GM23338 (cell line): ENCODE data around the gene M6PR. TPM values are rescaled to one million over a fixed set of nuclear protein-coding genes. Genes with fewer than 3 reads are reported as not detected.
"Not testable (repeated sequence)": the region's sequence is repeated elsewhere in the genome, so short reads cannot be mapped to it uniquely, and the experiment has no call there.

Experiments
- ATAC-seq: fragments of 200-7000 bp; cut with Tn5 transposase; 3 replicates; pipeline ENCODE4 v1.9.1; 2020
- DNase-seq: peaks from one replicate; pipeline ENCODE4 v3.0.0-alpha.2; 2015; ENCODE audit warnings: low spot score
- H2AFZ ChIP-seq: fragments of 200-600 bp; sonication (generic); 2 replicates; pipeline ENCODE4 v1.8.0; 2016; ENCODE audit warnings: antibody characterized with exemption, mild to moderate bottlenecking, moderate library complexity
- H3F3A ChIP-seq: fragments of 200-600 bp; sonication (generic); replicated peaks from 2 replicates; pipeline ENCODE4 v1.8.0; 2017; ENCODE audit warnings: antibody characterized with exemption, mixed run types, low read depth
- H3K27ac ChIP-seq: fragments of 200-600 bp; sonication (generic); 2 replicates; pipeline ENCODE4 v1.6.1; 2016; ENCODE audit warnings: low read depth
- H3K27me3 ChIP-seq: fragments of 200-600 bp; sonication (generic); 2 replicates; pipeline ENCODE4 v1.8.0; 2016; ENCODE audit warnings: mild to moderate bottlenecking, mixed run types, moderate library complexity; ENCODE audit not compliant: insufficient read depth
- H3K36me3 ChIP-seq: fragments of 200-600 bp; sonication (generic); 2 replicates; pipeline ENCODE4 v1.8.0; 2016; ENCODE audit warnings: mild to moderate bottlenecking; ENCODE audit not compliant: insufficient read depth
- H3K4me1 ChIP-seq: fragments of 200-600 bp; sonication (generic); 2 replicates; pipeline ENCODE4 v1.8.0; 2016; ENCODE audit warnings: mild to moderate bottlenecking, moderate library complexity; ENCODE audit not compliant: insufficient read depth
- H3K4me2 ChIP-seq: fragments of 200-600 bp; sonication (generic); 2 replicates; pipeline ENCODE4 v1.7.1; 2017; ENCODE audit warnings: mixed run types
- H3K4me3 ChIP-seq: fragments of 200-600 bp; sonication (generic); 2 replicates; pipeline ENCODE4 v1.6.1; 2016; ENCODE audit warnings: mixed run types
- H3K79me2 ChIP-seq: fragments of 200-600 bp; sonication (generic); replicated peaks from 2 replicates; pipeline ENCODE4 v1.8.0; 2017; ENCODE audit warnings: mild to moderate bottlenecking; ENCODE audit not compliant: insufficient read depth
- H3K9me2 ChIP-seq: fragments of 200-600 bp; sonication (generic); 2 replicates; pipeline ENCODE4 v1.8.0; 2017; ENCODE audit not compliant: insufficient read depth
- H4K20me1 ChIP-seq: fragments of 200-600 bp; sonication (generic); replicated peaks from 2 replicates; pipeline ENCODE4 v1.8.0; 2017; ENCODE audit warnings: mild to moderate bottlenecking; ENCODE audit not compliant: insufficient read depth
- H3K27ac Mint-ChIP-seq: 2 replicates; pipeline ENCODE4 v1.8.0; 2020; ENCODE audit warnings: inconsistent platforms, mild to moderate bottlenecking, moderate library complexity, mixed read lengths
- H3K27me3 Mint-ChIP-seq: 3 replicates; pipeline ENCODE4 v1.8.0; 2022; ENCODE audit warnings: low read depth, mild to moderate bottlenecking, moderate library complexity, mixed read lengths, inconsistent platforms; ENCODE audit not compliant: insufficient read depth, poor library complexity
- H3K36me3 Mint-ChIP-seq: 3 replicates; pipeline ENCODE4 v1.8.0; 2021; ENCODE audit warnings: low read depth, mild to moderate bottlenecking, inconsistent platforms, moderate library complexity, mixed read lengths
- H3K4me1 Mint-ChIP-seq: 3 replicates; pipeline ENCODE4 v1.8.0; 2020; ENCODE audit warnings: mild to moderate bottlenecking, inconsistent platforms, mixed read lengths
- H3K4me3 Mint-ChIP-seq: 3 replicates; pipeline ENCODE4 v1.8.0; 2021; ENCODE audit warnings: moderate library complexity, mild to moderate bottlenecking, inconsistent platforms, mixed read lengths
- H3K9me3 Mint-ChIP-seq: 3 replicates; pipeline ENCODE4 v1.8.0; 2020; ENCODE audit warnings: moderate library complexity, mild to moderate bottlenecking, inconsistent platforms, mixed read lengths
- NANOG ChIP-seq: IDR thresholded peaks from 2 replicates; pipeline ENCODE4 v1.6.1; 2016; ENCODE audit warnings: antibody characterized with exemption, borderline replicate concordance
- STAT1 ChIP-seq: IDR thresholded peaks from one replicate; pipeline ENCODE4 v1.6.1; 2016; ENCODE audit warnings: antibody characterized with exemption; ENCODE audit not compliant: unreplicated experiment
- ZNF114 ChIP-seq: fragments of 250-450 bp; sonication (Bioruptor Pico); IDR thresholded peaks from 2 replicates; pipeline ENCODE4 v1.5.0; 2020; ENCODE audit warnings: mild to moderate bottlenecking, moderate library complexity
- polyA plus RNA-seq: library from polyadenylated mRNA; unstranded; fragments of >200 nt; fragmentation: Nextera tagmentation; extraction: Ambion mirVana; gene quantifications from 2 replicates; pipeline ENCODE4 v1.2.1, GENCODE V29; 2016
- total RNA-seq: library from RNA; depleted of rRNA; stranded (reverse); fragments of >200 nt; shearing (Covaris generic); gene quantifications from 2 replicates; pipeline ENCODE4 v1.2.3, GENCODE V29; 2014
- TF ChIP-seq, protein P1 (sequence below): fragments of 250-450 bp; sonication (Bioruptor Pico); IDR thresholded peaks from 2 replicates; pipeline ENCODE4 v1.5.0; 2020; ENCODE audit warnings: mild to moderate bottlenecking, moderate library complexity
- TF ChIP-seq, protein P2 (sequence below), 2 experiments: fragments of 200-600 bp in 1 of 2; sonication (generic) in 1 of 2; conservative IDR thresholded peaks; 2 replicates each; pipeline versions ENCODE4 v1.5.1 to v1.6.1; 2016 to 2017; ENCODE audit warnings: antibody characterized with exemption in 2 of 2, low read depth in 2 of 2, mild to moderate bottlenecking in 2 of 2, moderate library complexity in 1 of 2

The M6PR gene
- total and polyA plus RNA-seq, 2 experiments from 2014 or later, result 103 to 147 TPM

DNA sequence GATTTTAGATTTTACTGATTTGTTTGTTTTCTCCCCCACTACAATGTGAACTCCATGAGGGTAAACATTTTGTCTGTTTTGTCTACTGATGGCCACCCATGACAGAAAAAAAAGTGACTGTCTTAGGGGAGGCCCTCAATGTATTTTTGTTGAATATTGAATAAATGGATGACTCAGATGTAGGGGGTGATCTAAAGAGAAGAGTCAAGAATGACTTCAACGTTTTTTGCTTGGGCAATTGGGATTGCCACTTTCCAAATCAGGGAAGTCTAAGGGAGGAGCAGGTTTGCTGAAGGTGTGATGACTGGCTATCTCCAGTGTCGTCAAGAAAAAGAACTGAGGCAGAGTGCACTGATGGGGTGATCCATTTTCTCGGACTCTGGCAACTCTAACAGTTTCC is 45.8 kb downstream of the M6PR start (continued):
- TF ChIP-seq, protein P1, sequence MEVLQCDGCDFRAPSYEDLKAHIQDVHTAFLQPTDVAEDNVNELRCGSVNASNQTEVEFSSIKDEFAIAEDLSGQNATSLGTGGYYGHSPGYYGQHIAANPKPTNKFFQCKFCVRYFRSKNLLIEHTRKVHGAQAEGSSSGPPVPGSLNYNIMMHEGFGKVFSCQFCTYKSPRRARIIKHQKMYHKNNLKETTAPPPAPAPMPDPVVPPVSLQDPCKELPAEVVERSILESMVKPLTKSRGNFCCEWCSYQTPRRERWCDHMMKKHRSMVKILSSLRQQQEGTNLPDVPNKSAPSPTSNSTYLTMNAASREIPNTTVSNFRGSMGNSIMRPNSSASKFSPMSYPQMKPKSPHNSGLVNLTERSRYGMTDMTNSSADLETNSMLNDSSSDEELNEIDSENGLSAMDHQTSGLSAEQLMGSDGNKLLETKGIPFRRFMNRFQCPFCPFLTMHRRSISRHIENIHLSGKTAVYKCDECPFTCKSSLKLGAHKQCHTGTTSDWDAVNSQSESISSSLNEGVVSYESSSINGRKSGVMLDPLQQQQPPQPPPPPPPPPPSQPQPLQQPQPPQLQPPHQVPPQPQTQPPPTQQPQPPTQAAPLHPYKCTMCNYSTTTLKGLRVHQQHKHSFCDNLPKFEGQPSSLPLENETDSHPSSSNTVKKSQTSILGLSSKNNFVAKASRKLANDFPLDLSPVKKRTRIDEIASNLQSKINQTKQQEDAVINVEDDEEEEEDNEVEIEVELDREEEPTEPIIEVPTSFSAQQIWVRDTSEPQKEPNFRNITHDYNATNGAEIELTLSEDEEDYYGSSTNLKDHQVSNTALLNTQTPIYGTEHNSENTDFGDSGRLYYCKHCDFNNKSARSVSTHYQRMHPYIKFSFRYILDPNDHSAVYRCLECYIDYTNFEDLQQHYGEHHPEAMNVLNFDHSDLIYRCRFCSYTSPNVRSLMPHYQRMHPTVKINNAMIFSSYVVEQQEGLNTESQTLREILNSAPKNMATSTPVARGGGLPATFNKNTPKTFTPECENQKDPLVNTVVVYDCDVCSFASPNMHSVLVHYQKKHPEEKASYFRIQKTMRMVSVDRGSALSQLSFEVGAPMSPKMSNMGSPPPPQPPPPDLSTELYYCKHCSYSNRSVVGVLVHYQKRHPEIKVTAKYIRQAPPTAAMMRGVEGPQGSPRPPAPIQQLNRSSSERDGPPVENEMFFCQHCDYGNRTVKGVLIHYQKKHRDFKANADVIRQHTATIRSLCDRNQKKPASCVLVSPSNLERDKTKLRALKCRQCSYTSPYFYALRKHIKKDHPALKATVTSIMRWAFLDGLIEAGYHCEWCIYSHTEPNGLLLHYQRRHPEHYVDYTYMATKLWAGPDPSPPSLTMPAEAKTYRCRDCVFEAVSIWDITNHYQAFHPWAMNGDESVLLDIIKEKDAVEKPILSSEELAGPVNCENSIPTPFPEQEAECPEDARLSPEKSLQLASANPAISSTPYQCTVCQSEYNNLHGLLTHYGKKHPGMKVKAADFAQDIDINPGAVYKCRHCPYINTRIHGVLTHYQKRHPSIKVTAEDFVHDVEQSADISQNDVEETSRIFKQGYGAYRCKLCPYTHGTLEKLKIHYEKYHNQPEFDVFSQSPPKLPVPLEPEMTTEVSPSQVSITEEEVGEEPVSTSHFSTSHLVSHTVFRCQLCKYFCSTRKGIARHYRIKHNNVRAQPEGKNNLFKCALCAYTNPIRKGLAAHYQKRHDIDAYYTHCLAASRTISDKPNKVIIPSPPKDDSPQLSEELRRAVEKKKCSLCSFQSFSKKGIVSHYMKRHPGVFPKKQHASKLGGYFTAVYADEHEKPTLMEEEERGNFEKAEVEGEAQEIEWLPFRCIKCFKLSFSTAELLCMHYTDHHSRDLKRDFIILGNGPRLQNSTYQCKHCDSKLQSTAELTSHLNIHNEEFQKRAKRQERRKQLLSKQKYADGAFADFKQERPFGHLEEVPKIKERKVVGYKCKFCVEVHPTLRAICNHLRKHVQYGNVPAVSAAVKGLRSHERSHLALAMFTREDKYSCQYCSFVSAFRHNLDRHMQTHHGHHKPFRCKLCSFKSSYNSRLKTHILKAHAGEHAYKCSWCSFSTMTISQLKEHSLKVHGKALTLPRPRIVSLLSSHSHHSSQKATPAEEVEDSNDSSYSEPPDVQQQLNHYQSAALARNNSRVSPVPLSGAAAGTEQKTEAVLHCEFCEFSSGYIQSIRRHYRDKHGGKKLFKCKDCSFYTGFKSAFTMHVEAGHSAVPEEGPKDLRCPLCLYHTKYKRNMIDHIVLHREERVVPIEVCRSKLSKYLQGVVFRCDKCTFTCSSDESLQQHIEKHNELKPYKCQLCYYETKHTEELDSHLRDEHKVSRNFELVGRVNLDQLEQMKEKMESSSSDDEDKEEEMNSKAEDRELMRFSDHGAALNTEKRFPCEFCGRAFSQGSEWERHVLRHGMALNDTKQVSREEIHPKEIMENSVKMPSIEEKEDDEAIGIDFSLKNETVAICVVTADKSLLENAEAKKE, result no peak

DNA sequence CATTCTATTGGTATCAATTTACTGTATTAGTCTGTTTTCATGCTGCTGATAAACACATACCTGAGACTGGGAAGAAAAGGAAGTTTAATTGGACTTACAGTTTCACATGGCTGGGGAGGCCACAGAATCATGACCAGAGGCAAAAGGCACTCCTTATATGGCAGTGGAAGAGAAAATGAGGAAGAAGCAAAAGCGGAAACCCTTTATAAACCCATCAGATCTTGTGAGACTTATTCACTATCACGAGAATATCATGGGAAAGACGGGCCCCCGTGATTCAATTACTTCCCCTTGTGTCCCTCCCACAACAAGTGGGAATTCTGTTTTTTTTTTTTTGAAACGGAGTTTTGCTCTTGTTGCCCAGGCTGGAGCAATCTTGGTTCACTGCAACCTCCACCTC is 46.7 kb downstream of the M6PR start:
- H3K9me3 Mint-ChIP-seq, result peaks cover 40% of the 10 kb centered on the region
- H3K36me3 ChIP-seq, H3K27me3 Mint-ChIP-seq, H3K79me2 ChIP-seq, H3K27ac ChIP-seq, H2AFZ ChIP-seq, H3K4me3 ChIP-seq, H4K20me1 ChIP-seq, H3K27me3 ChIP-seq, H3K4me2 ChIP-seq, H3K9me2 ChIP-seq, H3F3A ChIP-seq, DNase-seq, H3K4me3 Mint-ChIP-seq, H3K27ac Mint-ChIP-seq, ATAC-seq: not testable (repeated sequence)
- H3K36me3 Mint-ChIP-seq, result peaks cover 56% of the 10 kb centered on the region
- H3K4me1 ChIP-seq, result peaks cover 24% of the 10 kb centered on the region
- H3K4me1 Mint-ChIP-seq, result peaks cover 33% of the 10 kb centered on the region

DNA sequence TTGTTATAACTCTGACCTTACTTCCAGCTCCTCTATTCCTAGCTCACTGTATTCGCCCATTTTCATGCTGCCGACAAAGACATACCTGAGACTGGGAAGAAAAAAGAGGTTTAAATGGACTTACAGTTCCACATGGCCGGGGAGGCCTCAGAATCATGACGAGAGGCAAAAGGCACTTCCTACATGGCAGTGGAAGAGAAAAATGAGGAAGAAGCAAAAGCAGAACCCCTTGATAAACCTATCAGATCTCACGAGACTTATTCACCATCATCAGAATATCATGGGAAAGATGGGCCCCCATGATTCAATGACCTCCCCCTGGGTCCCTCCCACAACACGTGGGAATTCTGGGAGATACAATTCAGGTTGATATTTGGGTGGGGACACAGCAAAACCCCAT is 49.6 kb downstream of the M6PR start:
- Mint-ChIP-seq H3K4me1 (peaks cover 10% of the 10 kb centered on the region; the same call in 2 of the 3 replicates), H3K4me3 (no peak overlapping the region), H3K27me3 (peaks cover 5% of the 10 kb centered on the region), H3K27ac (no peak overlapping the region), H3K36me3 (peaks cover 66% of the 10 kb centered on the region), H3K9me3 (peaks cover 50% of the 10 kb centered on the region)
- no peaks in the 10 kb centered on the region for H3K79me2 ChIP-seq
- ATAC-seq, result no peak
- H3K27ac ChIP-seq, result 0 out of 2 replicates have a peak overlapping the region, but pooled peaks have one; percentile 6
- no peaks in the 10 kb centered on the region for H3K9me2 ChIP-seq
- no peaks in the 10 kb centered on the region for H3K36me3 ChIP-seq
- H3K4me1 ChIP-seq, result 0 out of 2 replicates have a peak, but pooled peaks cover 5% of the 10 kb centered on the region
- H3K27me3 ChIP-seq, result no peaks in the 10 kb centered on the region
- no peak overlapping the region for H3K4me2 ChIP-seq
- H4K20me1 ChIP-seq, result no peaks in the 10 kb centered on the region
- H3K4me3 ChIP-seq, result no peak overlapping the region
- TF ChIP-seq ZNF114 (CRISPR knock-in tag) (no peak), NANOG (no peak), STAT1 (no peak)
- TF ChIP-seq, protein P2, sequence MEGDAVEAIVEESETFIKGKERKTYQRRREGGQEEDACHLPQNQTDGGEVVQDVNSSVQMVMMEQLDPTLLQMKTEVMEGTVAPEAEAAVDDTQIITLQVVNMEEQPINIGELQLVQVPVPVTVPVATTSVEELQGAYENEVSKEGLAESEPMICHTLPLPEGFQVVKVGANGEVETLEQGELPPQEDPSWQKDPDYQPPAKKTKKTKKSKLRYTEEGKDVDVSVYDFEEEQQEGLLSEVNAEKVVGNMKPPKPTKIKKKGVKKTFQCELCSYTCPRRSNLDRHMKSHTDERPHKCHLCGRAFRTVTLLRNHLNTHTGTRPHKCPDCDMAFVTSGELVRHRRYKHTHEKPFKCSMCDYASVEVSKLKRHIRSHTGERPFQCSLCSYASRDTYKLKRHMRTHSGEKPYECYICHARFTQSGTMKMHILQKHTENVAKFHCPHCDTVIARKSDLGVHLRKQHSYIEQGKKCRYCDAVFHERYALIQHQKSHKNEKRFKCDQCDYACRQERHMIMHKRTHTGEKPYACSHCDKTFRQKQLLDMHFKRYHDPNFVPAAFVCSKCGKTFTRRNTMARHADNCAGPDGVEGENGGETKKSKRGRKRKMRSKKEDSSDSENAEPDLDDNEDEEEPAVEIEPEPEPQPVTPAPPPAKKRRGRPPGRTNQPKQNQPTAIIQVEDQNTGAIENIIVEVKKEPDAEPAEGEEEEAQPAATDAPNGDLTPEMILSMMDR (conservative IDR thresholded peaks at IDR 0.05; ENCODE audit: low read depth in 2 of 2), result no peak
- no peak overlapping the region for H2AFZ ChIP-seq
- H3F3A ChIP-seq, result no peaks in the 10 kb centered on the region
- DNase-seq, result no peak
